Measurements from ENCODE around the gene L3MBTL4. TPM values are rescaled to one million over a fixed set of nuclear protein-coding genes. Genes with fewer than 3 reads are reported as not detected.

The L3MBTL4 gene
- total RNA-seq, 1 donor from 2014 or later: 0.59 TPM

- no peaks in the 10 kb centered on the region for H3K9me3 Mint-ChIP-seq (ENCODE audit: unreplicated experiment)
- H3K4me1 Mint-ChIP-seq (ENCODE audit: unreplicated experiment): no peaks in the 10 kb centered on the region
- H3K27ac Mint-ChIP-seq (ENCODE audit: unreplicated experiment): no peak overlapping the region
- no peak for DNase-seq (ENCODE audit: extremely low spot score, unreplicated experiment)
- H3K4me3 Mint-ChIP-seq (ENCODE audit: unreplicated experiment): no peak overlapping the region
- TF ChIP-seq, protein P1, sequence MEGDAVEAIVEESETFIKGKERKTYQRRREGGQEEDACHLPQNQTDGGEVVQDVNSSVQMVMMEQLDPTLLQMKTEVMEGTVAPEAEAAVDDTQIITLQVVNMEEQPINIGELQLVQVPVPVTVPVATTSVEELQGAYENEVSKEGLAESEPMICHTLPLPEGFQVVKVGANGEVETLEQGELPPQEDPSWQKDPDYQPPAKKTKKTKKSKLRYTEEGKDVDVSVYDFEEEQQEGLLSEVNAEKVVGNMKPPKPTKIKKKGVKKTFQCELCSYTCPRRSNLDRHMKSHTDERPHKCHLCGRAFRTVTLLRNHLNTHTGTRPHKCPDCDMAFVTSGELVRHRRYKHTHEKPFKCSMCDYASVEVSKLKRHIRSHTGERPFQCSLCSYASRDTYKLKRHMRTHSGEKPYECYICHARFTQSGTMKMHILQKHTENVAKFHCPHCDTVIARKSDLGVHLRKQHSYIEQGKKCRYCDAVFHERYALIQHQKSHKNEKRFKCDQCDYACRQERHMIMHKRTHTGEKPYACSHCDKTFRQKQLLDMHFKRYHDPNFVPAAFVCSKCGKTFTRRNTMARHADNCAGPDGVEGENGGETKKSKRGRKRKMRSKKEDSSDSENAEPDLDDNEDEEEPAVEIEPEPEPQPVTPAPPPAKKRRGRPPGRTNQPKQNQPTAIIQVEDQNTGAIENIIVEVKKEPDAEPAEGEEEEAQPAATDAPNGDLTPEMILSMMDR (IDR thresholded peaks at IDR 0.05): no peak
- H3K36me3 Mint-ChIP-seq (ENCODE audit: unreplicated experiment): no peaks in the 10 kb centered on the region
- no peaks in the 10 kb centered on the region for H3K27me3 Mint-ChIP-seq (ENCODE audit: unreplicated experiment)
These were observed 58.7 kb downstream of the L3MBTL4 start for GRCh38 chr18:6355789-6356589.

DNA sequence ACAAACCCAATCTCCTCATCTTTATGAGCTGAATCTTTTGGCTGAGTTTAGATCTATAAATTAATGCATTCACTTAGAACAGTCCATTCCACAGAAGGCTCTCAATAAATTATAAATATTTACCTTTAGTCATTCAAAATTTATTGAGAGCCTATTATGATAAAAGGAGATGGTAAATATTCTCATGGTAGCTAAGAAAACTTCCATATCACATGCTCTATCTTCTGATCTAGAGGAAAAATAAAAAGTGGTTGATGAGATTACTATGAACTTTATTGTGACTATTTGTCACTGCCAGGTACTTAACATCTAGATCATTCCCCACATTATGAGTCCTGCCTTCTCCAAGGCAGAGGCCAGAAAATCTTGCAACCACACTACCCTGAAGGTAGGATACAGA is 62.4 kb downstream of the L3MBTL4 start:
- DNase-seq (ENCODE audit: extremely low spot score, unreplicated experiment): no peak
- H3K27ac Mint-ChIP-seq (ENCODE audit: unreplicated experiment): no peak overlapping the region
- no peaks in the 10 kb centered on the region for H3K9me3 Mint-ChIP-seq (ENCODE audit: unreplicated experiment)
- H3K4me1 Mint-ChIP-seq (ENCODE audit: unreplicated experiment): no peaks in the 10 kb centered on the region
- no peaks in the 10 kb centered on the region for H3K27me3 Mint-ChIP-seq (ENCODE audit: unreplicated experiment)
- H3K4me3 Mint-ChIP-seq (ENCODE audit: unreplicated experiment): no peak overlapping the region
- TF ChIP-seq, protein P1 (IDR thresholded peaks at IDR 0.05): no peak
- no peaks in the 10 kb centered on the region for H3K36me3 Mint-ChIP-seq (ENCODE audit: unreplicated experiment)

GRCh38 chr18:6342990-6343389 is 71.7 kb downstream of the L3MBTL4 start:
- H3K36me3 Mint-ChIP-seq (ENCODE audit: unreplicated experiment): no peaks in the 10 kb centered on the region
- no peak for DNase-seq (ENCODE audit: extremely low spot score, unreplicated experiment)
- no peak overlapping the region for H3K4me3 Mint-ChIP-seq (ENCODE audit: unreplicated experiment)
- no peak overlapping the region for H3K27ac Mint-ChIP-seq (ENCODE audit: unreplicated experiment)
- H3K9me3 Mint-ChIP-seq (ENCODE audit: unreplicated experiment): peaks cover 24% of the 10 kb centered on the region
- H3K27me3 Mint-ChIP-seq (ENCODE audit: unreplicated experiment): no peaks in the 10 kb centered on the region
- no peaks in the 10 kb centered on the region for H3K4me1 Mint-ChIP-seq (ENCODE audit: unreplicated experiment)
- TF ChIP-seq, protein P1 (IDR thresholded peaks at IDR 0.05): no peak

DNA sequence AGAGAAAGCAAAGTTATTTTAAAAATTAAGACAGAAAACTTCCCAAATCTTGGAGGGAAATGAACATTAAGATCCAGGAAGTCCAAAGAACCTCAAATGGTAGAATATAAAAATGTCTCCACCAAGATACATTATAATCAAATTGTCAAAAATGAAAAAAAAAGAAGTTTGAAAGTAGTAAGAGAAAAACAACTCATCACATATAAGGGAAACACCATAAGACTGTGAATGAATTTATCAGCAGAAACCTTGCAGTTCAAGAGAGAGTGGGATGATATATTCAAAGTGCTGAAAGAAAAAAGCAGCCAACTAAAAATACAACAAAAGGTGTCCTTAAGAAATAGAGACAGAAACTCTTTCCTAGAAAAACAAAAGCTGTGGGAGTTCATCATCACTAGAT is 73.0 kb downstream of the L3MBTL4 start:
- DNase-seq (ENCODE audit: extremely low spot score, unreplicated experiment): no peak
- Mint-ChIP-seq H3K27me3 (ENCODE audit: unreplicated experiment) (no peaks in the 10 kb centered on the region), H3K4me1 (ENCODE audit: unreplicated experiment) (no peaks in the 10 kb centered on the region), H3K27ac (ENCODE audit: unreplicated experiment) (no peak overlapping the region), H3K36me3 (ENCODE audit: unreplicated experiment) (no peaks in the 10 kb centered on the region), H3K4me3 (ENCODE audit: unreplicated experiment) (no peak overlapping the region), H3K9me3 (ENCODE audit: unreplicated experiment) (peaks cover 24% of the 10 kb centered on the region)
- TF ChIP-seq, protein P1 (IDR thresholded peaks at IDR 0.05): no peak

- H3K27me3 Mint-ChIP-seq (ENCODE audit: unreplicated experiment): no peaks in the 10 kb centered on the region
These were observed 73.4 kb downstream of the L3MBTL4 start for GRCh38 chr18:6341303-6341702.

More at GRCh38 chr18:6341303-6341702, 73.4 kb downstream of the L3MBTL4 start:
- Mint-ChIP-seq H3K4me1 (ENCODE audit: unreplicated experiment) (no peaks in the 10 kb centered on the region), H3K27ac (ENCODE audit: unreplicated experiment) (no peak overlapping the region), H3K9me3 (ENCODE audit: unreplicated experiment) (peaks cover 24% of the 10 kb centered on the region), H3K4me3 (ENCODE audit: unreplicated experiment) (no peak overlapping the region), H3K36me3 (ENCODE audit: unreplicated experiment) (no peaks in the 10 kb centered on the region)
- TF ChIP-seq, protein P1 (IDR thresholded peaks at IDR 0.05): no peak
- no peak for DNase-seq (ENCODE audit: extremely low spot score, unreplicated experiment)
